ENCODE results near the gene CAV1. TPM values are rescaled to one million over a fixed set of nuclear protein-coding genes. Genes with fewer than 3 reads are reported as not detected.

Gene CAV1
- total and polyA plus RNA-seq, 2 of the 13 experiments (the other 11 are each of a cell fraction or from before 2014, with no cell fraction given) = 0.40 TPM; not detected in 1

GRCh38 chr7:116547347-116547746, 22.5 kb downstream of the CAV1 start:
- ATAC-seq = no peak
- H2AFZ ChIP-seq (ENCODE audit: low read length) = no peak overlapping the region
- BruUV-seq (replicated peaks) = no TSS peak
- WGBS (ENCODE audit: low lambda C conversion rate) = 18% methylated on average over 2 of the region's 2 CpGs
- no peak for DNase-seq (ENCODE audit: low spot score)
- H3K9ac ChIP-seq (ENCODE audit: insufficient read depth, low read depth, low read length) = no peak overlapping the region
- no peak overlapping the region for H3K27ac ChIP-seq (ENCODE audit: extremely low read length, insufficient read depth, low read length)
- H3K4me3 ChIP-seq (replicated peaks in 1 of 3; ENCODE audit: insufficient read depth in 1 of 3, low read depth in 2 of 3, low read length in 3 of 3) = no peak overlapping the region
- no peaks in the 10 kb centered on the region for H3K4me1 ChIP-seq (ENCODE audit: insufficient read depth, low read length)
- H3K4me2 ChIP-seq (ENCODE audit: low read depth, low read length) = no peak overlapping the region
- H3K36me3 ChIP-seq (replicated peaks in 1 of 2; ENCODE audit: control insufficient read depth in 1 of 2, insufficient read depth in 2 of 2, low read length in 2 of 2) = no peaks in the 10 kb centered on the region
- no peaks in the 10 kb centered on the region for H3K9me3 ChIP-seq (ENCODE audit: low read length)
- intact Hi-C loops (cut with micrococcal nuclease; ENCODE audit: unreplicated experiment) (no loop called here), in situ Hi-C loops (cut with HindIII; ENCODE audit: extremely low pct_ligation_motif_present, low pct_unique_long_range_greater_than_20kb) (no loop called here)
- H4K20me1 ChIP-seq (ENCODE audit: insufficient read depth, low read length) = no peaks in the 10 kb centered on the region
- no peaks in the 10 kb centered on the region for H3K27me3 ChIP-seq (ENCODE audit: control insufficient read depth in 1 of 2, insufficient read depth in 2 of 2, low read length in 2 of 2)
- H3K79me2 ChIP-seq (ENCODE audit: insufficient read depth, low read length) = no peaks in the 10 kb centered on the region
- POLR2A ChIA-PET = no interaction called here
- CTCF ChIA-PET (ENCODE audit: low intra/inter-chr PET ratio, low total read pairs) = no interaction called here
- FAIRE-seq = no peak
- TF ChIP-seq YEATS2 (CRISPR knock-in tag; IDR thresholded peaks at IDR 0.05; ENCODE audit: borderline replicate concordance) = no peak
- no peak for TF ChIP-seq BCL6 (CRISPR knock-in tag; IDR thresholded peaks at IDR 0.05)
- no peak for TF ChIP-seq ZNF652 (CRISPR knock-in tag; IDR thresholded peaks at IDR 0.05; ENCODE audit: borderline replicate concordance, low read depth)
- TF ChIP-seq ATF5 (CRISPR knock-in tag; IDR thresholded peaks at IDR 0.05; ENCODE audit: low read depth) = no peak
- no peak for TF ChIP-seq GMEB1 (CRISPR knock-in tag; IDR thresholded peaks at IDR 0.05; ENCODE audit: borderline replicate concordance)
- no peak for TF ChIP-seq MLXIP (CRISPR knock-in tag; IDR thresholded peaks at IDR 0.05; ENCODE audit: borderline replicate concordance)
- TF ChIP-seq BHLHE40 (IDR thresholded peaks at IDR 0.05; ENCODE audit: low read length) = no peak
- no peak for TF ChIP-seq ZNF841 (CRISPR knock-in tag; IDR thresholded peaks at IDR 0.05; ENCODE audit: borderline replicate concordance)
- TF ChIP-seq XRCC5 (optimal IDR thresholded peaks at IDR 0.05; ENCODE audit: low read length) = no peak
- TF ChIP-seq HNF1A (IDR thresholded peaks at IDR 0.05; ENCODE audit: low read depth) = no peak
- TF ChIP-seq HNF1A (CRISPR knock-in tag; IDR thresholded peaks at IDR 0.05; ENCODE audit: borderline replicate concordance) = no peak
- no peak for TF ChIP-seq ELK4 (CRISPR knock-in tag; IDR thresholded peaks at IDR 0.05; ENCODE audit: borderline replicate concordance)

All from HepG2 (cell line).